GM19463 (cell line): Measurements from ENCODE around the gene CFAP46.

ENCODE experiments used
- ATAC-seq: cut with Tn5 transposase; IDR thresholded peaks from one replicate; pipeline ENCODE4 v1.9.1; 2021; ENCODE audit warnings: mild to moderate bottlenecking, moderate library complexity; ENCODE audit not compliant: unreplicated experiment

Gene CFAP46

DNA sequence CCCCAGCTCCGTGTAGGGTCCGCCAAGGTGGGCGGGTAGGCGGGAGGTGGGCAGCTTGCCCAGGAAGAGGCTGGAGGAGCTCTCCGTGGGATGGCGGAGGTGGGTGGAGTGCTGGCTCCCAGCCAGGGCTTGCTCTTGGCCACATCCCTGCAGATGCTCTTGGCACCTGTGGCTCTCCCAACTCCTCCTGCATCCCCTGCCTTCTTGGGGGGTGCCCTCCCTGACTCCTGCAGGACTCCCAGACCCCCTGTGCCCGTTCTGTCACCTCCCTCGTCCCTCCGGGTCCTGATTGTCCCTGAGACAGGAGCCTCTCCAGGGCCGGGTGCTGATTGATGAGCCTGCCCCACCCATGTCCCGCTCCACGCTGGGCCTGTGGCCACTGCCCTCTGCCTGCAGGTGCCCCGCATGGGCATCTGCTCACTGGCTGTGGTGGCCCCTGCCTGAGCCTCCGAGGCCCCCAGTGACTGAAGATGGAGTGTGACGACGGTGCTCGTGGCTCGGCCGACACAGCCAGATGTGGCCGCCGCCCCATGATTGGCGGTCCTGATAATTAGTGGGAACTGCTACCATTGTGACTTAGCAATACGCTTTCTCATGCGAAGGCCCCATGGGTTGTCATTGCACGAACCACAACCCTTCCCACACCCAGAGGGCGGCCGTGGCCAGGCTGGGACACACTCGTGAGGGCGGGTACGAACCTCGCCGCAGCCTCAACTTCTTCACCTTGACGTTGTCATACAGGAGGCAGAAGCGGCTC lies 23.6 kb downstream of the CFAP46 start:
- ATAC-seq: no peak

DNA sequence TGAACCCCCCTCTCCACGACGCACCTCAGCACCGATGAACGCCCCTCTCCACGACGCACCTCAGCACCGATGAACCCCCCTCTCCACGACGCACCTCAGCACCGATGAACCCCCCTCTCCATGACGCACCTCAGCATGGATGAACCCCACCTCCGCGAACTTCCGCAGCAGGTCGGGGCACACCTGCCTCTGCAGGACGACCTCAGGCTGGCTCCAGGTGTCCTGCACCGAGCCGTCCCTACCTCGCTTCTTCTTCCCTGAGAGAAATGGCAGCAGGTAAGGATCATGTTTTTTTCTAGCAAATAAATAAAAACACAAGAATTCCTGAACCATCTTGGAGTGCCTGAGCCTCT lies 24.1 kb downstream of the CFAP46 start:
- ATAC-seq: no peak

DNA sequence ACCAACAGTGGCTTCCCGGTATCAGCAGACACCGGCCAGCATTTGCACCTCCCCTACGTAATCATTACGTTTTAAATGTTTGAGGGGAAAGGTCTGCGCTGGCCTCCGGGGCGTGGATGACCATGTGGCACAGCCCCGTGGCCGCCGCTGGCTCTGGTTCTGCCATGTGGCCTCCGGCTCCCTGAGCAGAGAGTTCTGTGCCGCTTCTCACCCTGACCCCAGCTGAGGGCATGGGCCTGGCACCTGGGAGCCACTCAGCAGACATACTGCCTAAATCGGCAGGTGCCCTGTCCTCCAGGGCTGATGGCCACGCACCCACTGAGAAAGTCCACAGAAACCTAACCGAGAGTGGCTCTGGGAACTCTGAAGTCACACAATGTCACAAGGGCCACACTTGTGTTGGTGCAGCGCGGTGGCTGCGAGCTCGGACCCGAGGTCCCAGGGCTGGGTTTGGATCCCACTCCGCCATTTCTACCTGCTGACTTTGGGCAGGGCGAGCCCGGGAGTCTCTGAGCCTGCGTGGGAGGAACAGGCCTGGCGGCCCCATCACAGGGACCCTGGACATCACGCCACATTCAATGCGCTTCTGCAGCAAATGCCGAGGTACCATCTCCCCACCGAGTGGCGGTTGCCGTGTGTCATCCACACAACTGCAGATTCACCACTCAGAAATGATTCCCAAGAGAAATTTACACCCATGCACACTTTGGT lies 25.3 kb downstream of the CFAP46 start:
- ATAC-seq: no peak

DNA sequence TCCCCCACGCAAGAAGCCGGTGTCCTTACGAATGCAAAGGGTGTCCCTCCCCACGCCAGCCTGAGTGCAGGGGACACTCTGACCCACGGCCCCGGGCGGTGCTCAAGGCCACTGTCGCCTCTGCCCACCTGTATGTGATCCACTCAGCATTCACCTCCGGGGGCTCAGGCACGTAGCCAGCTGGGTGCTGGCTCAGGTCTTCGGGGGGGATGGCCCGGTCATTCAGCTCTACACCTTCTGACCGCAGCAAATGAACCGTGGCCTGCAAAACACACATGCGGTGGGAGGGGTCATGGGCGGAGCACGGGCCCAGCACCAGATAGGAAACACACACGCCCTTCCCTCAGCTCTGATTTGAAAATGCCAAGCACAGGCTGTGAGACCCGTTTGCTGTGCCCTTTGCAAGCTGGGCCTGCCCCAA lies 25.9 kb downstream of the CFAP46 start:
- ATAC-seq: no peak

DNA sequence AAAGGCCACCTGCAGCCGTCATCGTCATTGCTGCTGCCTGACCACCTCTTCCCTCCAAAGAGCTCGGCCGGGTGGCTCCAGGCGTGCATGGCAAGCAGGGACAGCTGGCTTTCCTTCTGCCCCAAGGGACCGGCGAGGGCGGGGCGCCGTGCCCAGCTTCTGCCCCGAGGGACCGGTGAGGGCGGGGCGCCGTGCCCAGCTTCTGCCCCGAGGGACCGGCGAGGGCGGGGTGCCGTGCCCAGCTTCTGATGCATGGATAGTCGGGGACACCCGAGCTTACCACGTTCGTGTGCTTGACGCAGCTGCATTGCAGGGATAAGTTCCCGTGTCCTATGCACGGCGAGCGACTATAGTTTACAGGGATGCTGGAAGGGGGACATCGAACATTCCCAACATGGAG lies 27.0 kb downstream of the CFAP46 start:
- ATAC-seq: no peak

DNA sequence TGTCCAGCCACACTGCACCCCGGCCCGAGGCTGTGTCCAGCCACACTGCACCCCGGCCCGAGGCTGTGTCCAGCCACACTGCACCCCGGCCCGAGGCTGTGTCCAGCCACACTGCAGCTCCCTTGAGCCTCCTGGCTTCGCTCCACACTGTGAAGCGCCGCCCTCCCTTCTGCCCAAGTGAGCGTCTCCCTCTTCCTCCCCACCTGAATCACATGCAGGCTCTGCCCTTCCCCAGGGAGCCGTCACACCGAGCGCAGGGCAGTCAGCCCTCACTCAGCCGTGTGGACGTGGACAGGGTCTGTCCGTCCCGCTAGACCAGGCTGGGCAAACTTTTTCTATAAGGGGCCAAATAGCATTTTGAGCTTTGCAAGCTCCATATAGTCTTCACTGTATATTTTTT lies 27.6 kb downstream of the CFAP46 start:
- ATAC-seq: no peak

DNA sequence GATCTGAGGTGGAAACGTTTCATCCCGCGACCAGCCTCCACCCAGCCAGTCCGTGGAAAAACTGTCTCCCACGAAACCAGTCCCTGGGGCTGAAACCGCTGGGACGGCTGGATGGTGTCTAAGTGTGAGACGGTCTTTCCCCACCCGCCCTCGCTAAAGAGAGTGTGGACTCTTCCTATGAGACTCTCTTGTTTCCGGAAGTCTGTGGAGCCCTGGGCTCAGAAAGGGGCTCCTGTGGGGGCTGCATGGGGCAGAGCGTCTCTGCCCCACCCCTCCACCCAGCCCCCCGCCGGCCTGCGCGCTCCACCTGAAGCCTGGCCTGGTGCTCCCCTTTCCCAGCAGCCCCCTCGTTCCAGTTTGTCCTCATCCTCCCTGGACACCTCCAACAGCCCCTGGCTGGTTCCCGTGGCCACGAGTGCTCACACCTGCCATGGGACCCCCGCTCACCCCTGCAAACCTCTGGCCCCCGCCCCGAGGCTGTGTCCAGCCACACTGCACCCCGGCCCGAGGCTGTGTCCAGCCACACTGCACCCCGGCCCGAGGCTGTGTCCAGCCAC lies 28.7 kb downstream of the CFAP46 start:
- no peak for ATAC-seq

DNA sequence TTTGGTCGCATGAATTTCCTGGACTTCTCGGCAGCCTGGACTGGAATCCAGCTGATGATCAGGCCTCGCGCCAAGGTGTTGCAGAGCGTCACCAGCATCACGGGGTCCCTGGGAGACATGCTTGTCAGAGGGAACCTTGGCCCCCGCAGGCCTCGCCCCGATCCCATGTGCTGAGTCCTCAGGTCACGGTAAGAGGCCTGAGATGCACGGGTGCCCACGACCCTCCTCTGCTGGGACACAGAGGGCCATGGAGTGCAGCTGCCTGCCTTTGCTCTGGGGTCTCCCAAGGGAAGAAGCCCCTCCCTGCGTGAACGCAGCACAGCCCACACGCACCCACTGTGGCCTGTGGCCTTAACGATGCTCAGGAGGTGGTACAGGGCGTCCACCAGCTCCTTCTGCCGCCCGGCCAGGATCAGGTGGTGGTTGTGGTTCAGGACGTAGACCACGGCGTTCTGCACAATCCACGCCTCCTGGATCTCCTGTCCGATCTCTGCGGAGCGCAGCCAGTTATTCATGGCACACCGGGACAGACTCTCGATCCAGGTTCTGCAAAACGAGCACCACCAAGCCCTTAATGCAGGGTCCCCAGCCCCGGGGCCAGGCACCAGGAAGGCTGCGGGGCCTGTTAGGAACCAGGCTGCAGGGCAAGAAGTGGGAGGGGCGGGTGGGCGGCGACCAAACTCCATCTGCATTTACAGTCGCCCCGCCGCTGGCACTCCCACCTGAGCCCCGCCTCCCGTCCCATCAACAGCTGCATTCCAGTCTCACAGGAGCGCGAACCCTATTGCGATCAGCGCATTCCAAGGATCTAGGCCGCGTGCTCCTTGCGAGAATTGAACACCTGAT lies 29.4 kb downstream of the CFAP46 start:
- ATAC-seq: no peak

DNA sequence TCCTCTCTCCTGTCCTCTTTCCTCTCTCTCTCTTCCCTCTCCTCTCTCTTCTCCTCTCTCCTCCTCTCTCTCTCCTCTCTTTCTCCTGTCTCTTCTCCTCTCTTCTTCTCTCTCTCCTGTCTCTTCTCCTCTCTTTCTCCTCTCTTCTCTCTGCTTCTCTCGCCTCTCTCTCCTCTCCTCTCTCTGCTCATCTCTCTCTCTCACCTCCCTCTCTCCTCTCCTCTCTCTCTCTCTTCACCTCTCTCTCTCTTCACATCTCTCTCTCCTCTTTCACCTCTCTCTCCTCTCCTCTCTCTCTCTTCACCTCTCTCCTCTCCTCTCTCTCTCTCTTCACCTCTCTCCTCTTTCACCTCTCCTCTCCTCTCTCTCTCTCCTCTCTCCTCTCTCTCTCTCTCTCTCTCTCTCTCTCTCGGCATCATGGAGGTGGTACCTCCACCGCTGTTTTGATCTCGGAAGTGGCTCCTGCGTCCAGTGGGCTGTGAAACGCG lies 30.1 kb downstream of the CFAP46 start:
- no peak for ATAC-seq

DNA sequence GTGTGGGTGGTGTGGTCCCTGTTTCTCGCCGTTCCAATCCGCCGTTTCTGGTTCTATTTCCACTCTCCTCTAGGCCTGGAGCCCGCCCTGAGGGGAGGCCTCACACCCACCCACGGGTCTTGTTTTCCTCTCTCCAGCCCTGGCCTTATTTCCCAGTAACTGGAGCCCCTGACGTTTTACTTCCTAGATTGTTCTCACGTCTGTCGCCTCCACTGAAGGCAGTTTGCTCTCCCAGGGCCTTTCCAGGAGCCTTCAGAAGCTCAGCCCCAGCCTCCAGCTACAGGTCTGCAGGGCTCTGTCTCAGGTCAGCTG lies 30.6 kb downstream of the CFAP46 start:
- no peak for ATAC-seq

DNA sequence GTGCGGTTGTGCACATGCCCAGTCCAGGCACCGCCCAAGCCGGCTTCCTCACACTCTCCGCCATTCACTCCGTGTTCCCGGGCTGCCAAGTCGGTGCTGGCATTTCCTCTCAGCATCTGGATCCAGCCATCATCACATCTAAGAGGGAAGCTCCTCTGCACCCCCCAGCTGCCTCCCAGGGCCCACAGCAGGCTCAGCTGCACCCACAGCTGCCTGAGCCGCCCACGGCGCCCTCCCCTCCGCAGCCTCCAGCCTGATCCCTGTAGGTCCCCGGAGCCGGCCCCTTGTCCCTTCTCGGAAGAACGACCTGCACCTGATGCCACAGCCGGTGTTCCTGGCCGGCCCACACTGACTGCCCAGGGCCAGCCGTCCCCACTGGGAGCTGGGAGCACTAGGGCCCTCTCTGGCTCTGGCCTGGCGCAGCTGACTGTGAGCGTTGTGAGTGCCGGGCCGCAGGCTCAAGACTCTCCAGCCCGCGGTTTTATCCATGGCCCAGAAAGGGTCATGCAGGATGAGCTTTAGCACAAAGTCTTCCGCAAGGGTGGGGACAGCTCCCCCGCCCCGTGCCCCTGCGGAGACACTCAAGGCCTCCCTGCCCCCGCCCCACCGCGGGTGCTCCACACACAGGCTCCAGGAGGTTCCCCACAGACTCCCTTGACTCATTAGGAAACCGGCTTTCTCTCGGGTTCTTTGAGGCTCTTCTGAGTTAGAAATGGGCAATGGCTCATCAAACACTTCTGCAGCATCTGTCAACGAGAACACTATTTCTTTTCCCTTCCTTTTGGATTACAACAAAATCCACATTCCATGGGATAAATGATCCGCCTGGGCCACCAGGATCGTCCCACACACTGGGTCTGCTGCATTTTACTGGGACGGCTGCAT lies 31.2 kb downstream of the CFAP46 start:
- no peak for ATAC-seq

DNA sequence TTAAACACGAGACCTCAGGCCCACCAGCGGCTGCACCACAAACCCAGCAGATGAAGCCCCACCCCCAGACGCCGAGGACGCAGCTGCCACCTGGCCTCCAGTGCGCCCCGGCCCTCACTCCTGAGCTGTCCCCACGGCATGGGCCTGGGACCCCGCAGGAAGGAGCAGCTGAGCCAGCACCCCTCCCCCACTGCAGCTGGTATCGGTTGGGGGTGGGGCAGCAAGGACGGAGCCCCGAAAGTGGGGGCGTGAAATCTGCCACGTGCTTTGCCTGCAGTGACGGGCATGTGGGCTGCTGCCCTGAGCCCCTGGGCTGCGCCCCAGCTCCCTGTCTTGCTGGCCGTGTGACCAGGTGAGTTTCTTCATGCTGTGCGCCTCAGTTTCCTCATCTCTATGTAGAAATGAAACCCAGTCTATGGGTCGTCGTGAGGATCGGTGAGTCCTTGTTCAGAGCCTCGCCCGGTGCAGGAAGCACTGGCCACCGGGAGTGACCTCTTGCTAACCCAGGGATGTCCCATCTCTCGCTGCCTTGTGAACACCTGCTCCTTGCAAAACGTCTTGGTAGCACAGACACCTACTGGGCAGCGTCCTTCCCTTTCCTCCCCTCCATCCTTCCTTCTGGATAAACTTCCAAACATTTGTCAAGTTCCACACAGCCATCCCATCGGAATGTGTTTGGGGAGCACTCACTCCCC lies 32.0 kb downstream of the CFAP46 start:
- ATAC-seq: no peak

DNA sequence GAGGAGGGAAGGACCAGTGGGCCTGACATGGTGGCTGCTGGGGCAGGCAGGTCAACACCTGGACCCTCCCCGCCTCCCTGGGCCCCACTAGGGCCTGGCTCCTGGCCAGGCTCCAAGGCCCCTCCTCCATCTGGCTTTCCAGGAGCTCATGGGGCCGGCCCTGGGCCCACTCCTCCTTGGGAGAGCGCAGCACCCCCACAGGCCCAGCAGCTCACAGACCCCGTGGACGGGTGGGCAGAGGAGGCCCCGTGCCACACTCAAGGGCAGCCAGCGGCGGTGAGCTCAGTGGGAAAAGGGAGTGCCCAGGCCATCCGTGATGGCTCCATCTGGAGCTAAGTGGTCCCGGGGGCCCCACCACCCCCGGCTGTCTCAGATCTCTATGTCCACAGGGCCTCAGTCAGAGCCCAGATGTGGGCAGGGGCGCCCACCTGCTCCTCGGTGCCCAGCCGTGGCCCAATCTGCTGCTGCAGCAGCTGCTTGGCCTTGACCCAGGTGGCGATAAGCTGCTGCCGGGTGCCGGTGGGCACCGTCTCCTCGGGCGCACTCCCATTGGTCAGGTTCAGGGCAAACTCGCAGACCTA lies 32.8 kb downstream of the CFAP46 start:
- no peak for ATAC-seq

DNA sequence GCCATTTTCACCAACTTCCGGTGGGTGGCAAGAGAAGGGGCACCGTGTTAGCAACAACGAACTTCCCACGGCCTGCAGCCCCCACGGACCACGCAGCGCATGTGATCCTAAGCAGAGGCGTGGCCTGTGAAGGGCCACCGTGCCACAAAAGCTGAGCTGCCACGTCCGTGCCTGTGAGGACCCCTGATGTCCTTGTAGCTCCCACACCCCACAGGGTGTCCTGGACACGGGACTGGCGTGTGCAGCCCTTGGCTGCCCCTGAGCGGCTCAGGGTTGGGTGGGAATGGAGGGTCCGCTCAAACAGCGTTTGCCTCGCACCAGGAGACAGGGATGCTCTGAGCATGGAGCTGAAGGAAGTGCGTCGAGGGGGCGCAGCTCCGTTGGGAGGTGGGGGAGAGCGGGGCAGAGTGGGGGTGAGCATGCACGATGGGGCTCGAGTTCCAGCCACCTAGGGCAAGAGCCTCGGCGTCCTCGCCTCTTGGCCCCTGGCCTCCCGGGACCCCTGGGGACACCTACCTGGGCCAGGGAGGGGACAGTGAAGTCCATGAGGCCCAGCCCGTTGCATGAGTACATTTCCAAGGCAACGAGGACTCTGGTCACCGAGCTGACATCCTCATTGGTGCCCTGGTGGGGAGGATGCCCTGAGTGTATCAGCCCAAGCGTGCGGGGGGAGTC lies 33.6 kb downstream of the CFAP46 start:
- no peak for ATAC-seq

DNA sequence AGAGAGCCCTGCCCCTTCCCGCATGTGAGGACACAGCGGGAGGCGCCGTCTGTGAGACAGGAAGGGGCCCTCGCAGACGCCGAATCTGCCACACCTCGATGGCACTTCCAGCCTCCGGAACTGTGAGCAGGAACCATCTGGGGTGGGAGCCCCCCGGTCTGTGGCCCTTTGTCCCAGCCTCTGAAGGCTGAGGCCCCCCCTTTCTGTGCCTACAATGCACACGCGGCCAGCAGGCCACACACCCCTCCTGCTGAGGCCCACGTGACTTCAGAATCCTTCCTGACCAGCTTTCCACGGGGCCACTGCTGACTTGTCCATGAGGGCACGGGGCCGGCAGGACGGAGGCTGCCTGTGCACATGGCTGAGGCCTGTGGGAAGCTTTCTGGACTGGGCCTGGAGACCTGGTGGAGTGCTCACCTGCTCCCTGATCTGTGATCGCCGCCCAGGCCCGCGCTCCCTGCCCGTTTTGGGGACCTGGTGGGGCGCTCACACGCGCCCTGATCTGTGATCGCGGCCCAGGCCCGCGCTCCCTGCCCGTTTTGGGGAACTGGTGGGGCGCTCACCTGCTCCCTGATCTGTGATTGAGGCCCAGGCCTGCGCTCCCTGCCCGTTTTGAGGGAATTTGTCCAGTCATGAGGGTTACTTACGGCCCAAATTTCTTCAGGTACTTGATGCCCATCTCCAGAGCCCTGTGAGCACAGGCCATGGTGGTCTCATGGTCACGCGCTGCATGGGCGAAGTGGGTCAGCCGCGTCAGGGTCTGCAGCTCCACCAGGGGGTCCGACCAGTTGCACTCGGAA lies 34.3 kb downstream of the CFAP46 start:
- ATAC-seq: no peak

DNA sequence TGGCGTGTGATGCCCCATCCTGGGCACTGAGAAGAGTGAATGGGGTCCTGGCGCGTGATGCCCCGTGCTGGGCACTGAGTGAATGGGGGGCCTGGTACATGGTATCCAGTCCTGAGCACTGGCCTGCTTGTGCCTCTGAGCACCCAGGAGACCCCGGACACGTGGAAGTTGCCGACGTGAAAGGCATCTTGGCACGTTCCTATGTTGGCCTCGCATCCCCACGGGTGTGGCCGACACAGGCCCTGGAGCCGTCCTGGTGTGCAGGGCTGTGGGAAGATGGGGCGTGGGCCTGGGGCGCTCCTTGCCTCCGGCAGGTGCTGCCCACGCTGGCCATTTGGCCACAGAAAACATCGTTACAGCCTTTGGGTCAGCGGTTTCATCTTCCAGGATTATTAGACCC lies 35.5 kb downstream of the CFAP46 start:
- ATAC-seq: no peak

DNA sequence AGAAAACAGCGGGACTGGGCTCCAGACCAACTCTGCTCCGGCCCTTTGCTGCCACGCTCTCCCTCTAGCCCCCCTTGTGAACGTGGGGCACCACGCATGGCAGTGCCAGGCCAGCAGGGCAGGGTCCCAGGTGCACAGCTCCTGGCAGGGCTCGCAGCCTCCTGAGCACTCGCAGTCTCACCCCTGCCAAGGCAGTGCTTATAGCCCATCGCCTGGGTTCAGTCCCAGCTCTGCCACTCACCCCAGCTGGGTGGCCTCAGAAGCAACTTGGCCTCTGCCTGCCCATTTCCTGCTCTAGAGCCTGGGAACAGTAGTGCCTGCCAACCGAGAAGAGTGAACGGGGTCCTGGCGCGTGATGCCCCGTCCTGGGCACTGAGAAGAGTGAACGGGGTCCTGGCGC lies 36.3 kb downstream of the CFAP46 start:
- ATAC-seq: no peak

DNA sequence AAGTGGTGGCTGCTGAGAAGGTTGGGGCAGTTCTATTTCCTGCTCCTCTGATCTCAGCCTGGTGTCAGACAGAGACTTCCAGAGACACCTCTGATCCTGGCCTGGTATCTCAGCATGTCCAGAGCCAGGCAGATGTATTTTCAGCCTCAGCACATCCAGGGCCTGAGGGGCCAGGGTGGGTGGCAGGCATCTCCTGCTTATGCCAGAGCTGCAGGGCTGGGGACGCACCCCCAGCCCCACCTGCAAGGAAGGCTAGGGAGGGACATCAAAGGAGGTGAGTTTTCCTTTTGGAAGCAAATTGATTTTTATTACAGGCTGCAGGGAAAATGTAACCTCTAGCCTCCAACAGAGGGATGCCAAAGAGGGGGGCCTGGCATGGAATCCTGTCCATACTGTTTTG lies 36.7 kb downstream of the CFAP46 start:
- no peak for ATAC-seq
